ENCODE results near the gene GSE1. TPM values are rescaled to one million over a fixed set of nuclear protein-coding genes. Genes with fewer than 3 reads are reported as not detected.

Gene GSE1
- total RNA-seq, 4 donors from 2014 or later: 57.1 to 208 (median 90.5) TPM

DNA sequence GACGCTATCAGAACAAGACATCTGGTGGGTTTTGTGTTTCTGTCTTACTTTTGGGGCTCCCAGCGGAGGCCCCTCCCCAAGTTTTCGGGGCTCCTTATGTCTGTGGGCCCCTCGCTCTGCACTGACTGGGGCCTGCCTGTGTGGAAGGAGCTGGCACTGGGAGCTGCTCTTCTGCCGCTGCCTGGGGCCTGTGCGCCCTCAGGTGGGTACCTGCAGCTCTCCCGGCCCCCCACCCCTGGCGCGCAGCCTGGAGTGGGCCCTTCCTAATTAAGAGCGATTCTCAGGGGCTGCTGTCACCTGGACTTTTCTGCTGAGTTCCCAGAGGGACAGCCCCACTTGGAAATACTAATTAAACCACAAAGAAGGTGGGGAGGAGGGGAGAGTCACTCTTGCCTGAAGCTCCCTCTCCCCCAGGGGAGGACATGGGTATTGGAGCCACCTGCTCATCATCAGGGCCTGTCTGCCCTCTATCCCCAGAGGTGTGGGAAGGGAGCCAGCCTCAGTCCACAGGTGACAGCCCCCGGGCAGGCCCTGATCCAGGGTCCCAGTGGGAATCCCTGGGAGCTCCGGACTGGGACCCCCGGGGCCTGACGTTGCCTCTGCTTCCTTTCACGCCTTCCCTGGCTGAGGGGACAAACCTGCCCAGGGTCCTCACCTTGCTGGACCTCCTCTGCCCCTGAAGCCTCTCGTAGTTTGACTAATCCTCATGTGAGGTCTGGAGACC lies 36.5 kb downstream of the GSE1 start:
- no peak for TF ChIP-seq CTCF (IDR thresholded peaks at IDR 0.05; ENCODE audit: low read depth)

DNA sequence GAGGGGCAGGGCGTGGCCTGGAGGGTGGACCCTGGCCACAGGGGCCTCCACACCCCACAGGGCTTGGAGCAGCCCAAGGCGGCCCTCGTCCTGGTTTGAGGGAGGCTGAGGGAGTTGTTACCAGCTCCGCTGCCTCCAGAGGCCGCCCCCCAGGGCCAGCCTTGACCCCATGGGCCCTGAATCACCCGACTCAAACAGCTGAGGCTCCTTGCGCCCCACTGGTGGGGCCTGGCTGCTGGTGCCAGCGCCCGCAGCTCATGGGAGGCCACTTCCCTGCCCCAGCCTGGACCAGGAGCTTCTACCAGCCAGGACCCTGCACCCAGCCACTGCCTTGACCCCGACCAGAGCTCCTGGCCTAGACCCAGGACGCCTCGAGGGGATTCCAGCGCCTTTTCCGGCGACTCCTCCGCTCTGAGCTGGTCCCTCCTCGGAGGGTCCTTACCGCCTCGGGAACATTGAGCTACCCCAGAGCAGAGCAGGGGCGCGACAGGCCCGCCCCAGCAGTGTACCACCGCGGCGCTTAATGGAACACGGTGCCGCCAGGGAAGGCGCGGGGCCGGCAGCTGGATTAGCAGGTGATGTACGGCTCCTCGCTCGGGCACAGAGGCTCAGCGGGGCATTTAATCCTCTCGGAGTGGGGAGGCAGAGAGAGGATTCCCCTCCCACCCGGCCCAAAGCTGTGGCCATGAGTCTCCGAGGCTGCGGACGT lies 37.2 kb downstream of the GSE1 start:
- TF ChIP-seq CTCF (IDR thresholded peaks at IDR 0.05; ENCODE audit: low read depth): no peak

DNA sequence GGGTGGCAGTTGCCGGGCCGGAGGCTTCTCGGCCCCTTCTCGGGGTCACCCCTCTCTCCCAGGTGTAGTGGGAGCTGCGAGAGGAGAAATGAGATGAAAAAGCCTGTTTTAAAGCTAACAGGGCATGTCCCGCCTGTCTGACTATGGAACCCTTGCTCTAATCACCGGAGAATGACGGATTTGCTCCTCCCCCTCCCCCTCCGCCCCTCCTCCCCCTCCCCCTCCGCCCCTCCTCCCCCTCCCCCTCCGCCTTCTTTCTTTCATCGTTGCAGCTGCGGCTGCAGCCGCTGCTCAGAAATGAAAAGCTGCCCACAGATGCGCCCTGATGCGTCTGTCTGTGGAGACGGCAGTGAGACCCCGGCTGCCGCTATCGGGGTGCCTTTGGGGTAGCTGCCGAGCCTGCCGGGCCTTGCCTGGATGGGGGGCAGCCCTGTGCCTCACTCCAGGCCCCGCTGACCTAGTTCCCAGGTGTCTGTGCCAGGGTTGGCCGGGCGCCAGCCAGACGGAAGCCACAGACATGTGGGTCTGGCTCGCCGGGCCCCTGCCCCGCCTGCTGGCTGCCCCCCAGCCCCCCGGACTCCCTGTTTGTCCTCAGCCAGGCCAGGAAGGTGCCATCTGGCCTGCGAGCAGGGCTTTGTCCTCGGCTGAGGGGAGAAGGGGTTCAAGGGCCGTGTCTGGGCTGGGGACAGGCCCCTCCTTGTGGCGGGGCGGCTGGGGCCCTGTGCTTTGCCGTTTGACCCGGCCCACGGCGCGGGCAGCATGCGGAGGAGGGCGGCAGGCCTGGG lies 37.9 kb downstream of the GSE1 start:
- no peak for TF ChIP-seq CTCF (IDR thresholded peaks at IDR 0.05; ENCODE audit: low read depth)

GRCh38 chr16:85651629-85652430 lies 38.7 kb downstream of the GSE1 start:
- no peak for TF ChIP-seq CTCF (IDR thresholded peaks at IDR 0.05; ENCODE audit: low read depth)

DNA sequence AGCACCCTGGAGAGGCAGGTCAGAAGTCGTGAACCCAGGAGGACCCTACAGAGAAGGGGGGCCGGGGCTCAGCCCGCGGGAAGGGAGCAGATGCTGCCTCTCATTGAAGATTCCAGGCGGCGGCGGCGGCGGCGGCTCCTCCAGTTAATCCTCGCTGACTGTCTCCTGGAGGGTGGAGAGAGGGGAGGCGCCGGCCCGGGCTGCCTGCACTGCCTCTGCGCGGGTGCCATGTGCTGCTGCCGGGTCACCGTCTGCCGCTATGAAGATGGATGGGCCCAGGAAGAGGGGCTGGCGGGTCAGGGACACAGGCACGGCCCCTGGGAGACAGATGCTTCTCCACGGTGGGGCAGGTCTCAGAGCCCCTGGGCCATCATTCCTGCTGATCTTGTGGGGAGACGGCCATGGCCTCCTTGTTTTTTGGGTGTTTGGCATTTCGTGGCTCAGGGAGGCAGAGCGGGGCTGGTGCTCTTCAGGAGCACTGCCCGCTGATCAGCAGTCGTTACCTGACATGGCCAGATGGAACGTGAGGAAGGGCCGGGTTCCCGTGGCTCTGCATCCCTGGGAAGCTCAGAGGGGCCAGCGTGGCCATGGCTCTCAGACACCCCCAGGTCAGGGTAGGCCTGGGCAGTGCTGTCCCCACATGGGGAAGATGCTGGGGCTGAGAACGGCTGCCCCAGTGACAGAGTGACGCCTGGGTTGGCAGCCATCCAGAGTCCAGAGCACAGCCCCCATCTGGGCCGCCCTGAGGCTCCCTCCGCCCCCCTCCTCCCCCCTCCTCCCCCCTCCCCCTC lies 39.5 kb downstream of the GSE1 start:
- TF ChIP-seq CTCF (IDR thresholded peaks at IDR 0.05; ENCODE audit: low read depth): no peak

GRCh38 chr16:85653290-85653891 lies 40.3 kb downstream of the GSE1 start:
- no peak for TF ChIP-seq CTCF (IDR thresholded peaks at IDR 0.05; ENCODE audit: low read depth)

Measured in subcutaneous adipose tissue (tissue), 4 donors.